GM21515 (cell line): ENCODE results near the gene CD80.
A peak's percentile ranks its signal among the peaks of the same experiment; 100 is the strongest.
"Not testable (repeated sequence)": the region's sequence is repeated elsewhere in the genome, so short reads cannot be mapped to it uniquely, and the experiment has no call there.

ENCODE experiments used
- ATAC-seq: cut with Tn5 transposase; IDR thresholded peaks from one replicate; pipeline ENCODE4 v1.9.1; 2021; ENCODE audit not compliant: unreplicated experiment

The CD80 gene

GRCh38 chr3:119585208-119585607, 25.8 kb upstream of the CD80 start:
- no peak for ATAC-seq

GRCh38 chr3:119582178-119582577, 22.8 kb upstream of the CD80 start:
- no peak for ATAC-seq

- peak; percentile 74 for ATAC-seq
These were observed 20.8 kb upstream of the CD80 start for GRCh38 chr3:119580067-119580760.

- ATAC-seq: peak; percentile 65
These were observed 20.1 kb upstream of the CD80 start, which contains the start of gene ADPRH for GRCh38 chr3:119579366-119580066. Gene ADPRH, plus strand, starts transcription at chr3:119579492. Its CDS starts 2,678 bp downstream, at chr3:119582170.

GRCh38 chr3:119575507-119575906, 16.1 kb upstream of the CD80 start:
- ATAC-seq: no peak

GRCh38 chr3:119571688-119572087, 12.3 kb upstream of the CD80 start:
- no peak for ATAC-seq

GRCh38 chr3:119571230-119571629, 11.8 kb upstream of the CD80 start:
- no peak for ATAC-seq

GRCh38 chr3:119570229-119570628, 10.8 kb upstream of the CD80 start:
- ATAC-seq: no peak

- ATAC-seq: no peak
These were observed 9.7 kb upstream of the CD80 start for GRCh38 chr3:119569156-119569555.

GRCh38 chr3:119563334-119563733, 3.9 kb upstream of the CD80 start:
- not testable (repeated sequence) for ATAC-seq

- peak; percentile 56 for ATAC-seq
These were observed 3.0 kb upstream of the CD80 start for GRCh38 chr3:119562307-119562961.

GRCh38 chr3:119560160-119560559, 746 bp upstream of the CD80 start:
- ATAC-seq: no peak

- no peak for ATAC-seq
These were observed 642 bp downstream of the CD80 start for GRCh38 chr3:119558626-119559317.

GRCh38 chr3:119557877-119558269, 1.5 kb downstream of the CD80 start:
- ATAC-seq: no peak

GRCh38 chr3:119557192-119557876, 2.1 kb downstream of the CD80 start:
- ATAC-seq: no peak

- ATAC-seq: no peak
These were observed 3.5 kb downstream of the CD80 start for GRCh38 chr3:119555929-119556328.

GRCh38 chr3:119555309-119555735, 4.1 kb downstream of the CD80 start:
- no peak for ATAC-seq

GRCh38 chr3:119553823-119554415, 5.5 kb downstream of the CD80 start:
- no peak for ATAC-seq

- ATAC-seq: not testable (repeated sequence)
These were observed 6.5 kb downstream of the CD80 start for GRCh38 chr3:119552928-119553327.

GRCh38 chr3:119551598-119551997, 7.8 kb downstream of the CD80 start:
- no peak for ATAC-seq
